Kidney epithelial cell (primary cell): Measurements from ENCODE around the gene STAT5B. TPM values are rescaled to one million over a fixed set of nuclear protein-coding genes. Genes with fewer than 3 reads are reported as not detected.
A peak's percentile ranks its signal among the peaks of the same experiment; 100 is the strongest.

Experiments used
- DNase-seq: peaks from one replicate; pipeline ENCODE4 v3.0.0-alpha.2; 2010; ENCODE audit warnings: low read depth
- H3K27me3 ChIP-seq: 2 replicates; pipeline ENCODE4 v1.6.0; 2011; ENCODE audit warnings: low read length; ENCODE audit not compliant: control insufficient read depth, insufficient read depth
- H3K36me3 ChIP-seq: 2 replicates; pipeline ENCODE4 v1.5.1; 2011; ENCODE audit warnings: low read length; ENCODE audit not compliant: control insufficient read depth, insufficient read depth
- H3K4me3 ChIP-seq: 2 replicates; pipeline ENCODE4 v1.5.1; 2011; ENCODE audit warnings: low read depth, mild to moderate bottlenecking, control low read depth, low read length
- CTCF ChIP-seq: IDR thresholded peaks from 2 replicates; pipeline ENCODE4 v1.5.1; 2011; ENCODE audit warnings: mild to moderate bottlenecking, moderate library complexity, low read length, control low read depth, inconsistent platforms; ENCODE audit not compliant: insufficient read depth, poor library complexity, severe bottlenecking
- total RNA-seq: library from RNA; depleted of rRNA; stranded (reverse); fragments of >200 nt; gene quantifications from 2 replicates; pipeline ENCODE4 v1.2.3, GENCODE V29; 2015

STAT5B gene
- total RNA-seq, 1 donor from 2014 or later, result 27.5 TPM

- H3K27me3 ChIP-seq, result no peaks in the 10 kb centered on the region
- H3K4me3 ChIP-seq, result no peak overlapping the region
- TF ChIP-seq CTCF, result no peak
- no peaks in the 10 kb centered on the region for H3K36me3 ChIP-seq
- DNase-seq, result no peak
These were observed 115.7 kb downstream of the STAT5B start for GRCh38 chr17:42160531-42160910.

- TF ChIP-seq CTCF, result no peak
- H3K4me3 ChIP-seq, result no peak overlapping the region
- no peak for DNase-seq
- no peaks in the 10 kb centered on the region for H3K36me3 ChIP-seq
- H3K27me3 ChIP-seq, result no peaks in the 10 kb centered on the region
These were observed 116.2 kb downstream of the STAT5B start for GRCh38 chr17:42159796-42160530.

GRCh38 chr17:42155614-42156045, 120.6 kb downstream of the STAT5B start:
- no peaks in the 10 kb centered on the region for H3K27me3 ChIP-seq
- no peak for TF ChIP-seq CTCF
- H3K4me3 ChIP-seq, result peak overlapping the region; percentile 50
- no peaks in the 10 kb centered on the region for H3K36me3 ChIP-seq
- no peak for DNase-seq

- Histone ChIP-seq H3K4me3 (peak overlapping the region; percentile 100), H3K27me3 (no peaks in the 10 kb centered on the region), H3K36me3 (no peaks in the 10 kb centered on the region)
- no peak for DNase-seq
- TF ChIP-seq CTCF, result no peak
These were observed 122.1 kb downstream of the STAT5B start for GRCh38 chr17:42153919-42154742.

Other genes with a start within 250 kb of the STAT5B start
- gene C17orf113, start 225.8 kb downstream of the STAT5B start, total RNA-seq, result 0.34 and 0.75 TPM in 2 replicates
- 0.04 and 0.34 TPM in 2 replicates for gene ZNF385C, start 177.9 kb downstream of the STAT5B start, total RNA-seq
- 10.0 and 14.7 TPM in 2 replicates for gene DHX58, start 163.7 kb downstream of the STAT5B start, total RNA-seq
- gene KAT2A, start 155.0 kb downstream of the STAT5B start, total RNA-seq, result 22.2 and 32.4 TPM in 2 replicates
- not detected in 2 replicates for gene HSPB9, start 153.6 kb downstream of the STAT5B start, total RNA-seq
- gene RAB5C, start 121.4 kb downstream of the STAT5B start, total RNA-seq, result 142 and 195 TPM in 2 replicates
- 0.14 TPM in 1 of 2 replicates, not detected in the other for gene KCNH4, start 95.2 kb downstream of the STAT5B start, total RNA-seq
- gene HCRT, start 90.9 kb downstream of the STAT5B start, total RNA-seq, result not detected in 2 replicates
- gene GHDC, start 81.9 kb downstream of the STAT5B start, total RNA-seq, result 26.7 and 45.8 TPM in 2 replicates
- gene STAT5A, start 12.1 kb upstream of the STAT5B start, total RNA-seq, result 11.4 and 24.4 TPM in 2 replicates
- gene STAT3, start 112.1 kb upstream of the STAT5B start, total RNA-seq, result 74.9 and 80.8 TPM in 2 replicates
- 58.5 and 70.2 TPM in 2 replicates for gene CAVIN1, start 146.9 kb upstream of the STAT5B start, total RNA-seq
- 43.9 and 46.4 TPM in 2 replicates for gene ATP6V0A1, start 182.5 kb upstream of the STAT5B start, total RNA-seq